ENCODE results near the gene SLC39A3. TPM values are rescaled to one million over a fixed set of nuclear protein-coding genes. Genes with fewer than 3 reads are reported as not detected.

SLC39A3 gene
- total and polyA plus RNA-seq, 2 experiments from 2014 or later: 33.5 to 47.4 TPM

DNA sequence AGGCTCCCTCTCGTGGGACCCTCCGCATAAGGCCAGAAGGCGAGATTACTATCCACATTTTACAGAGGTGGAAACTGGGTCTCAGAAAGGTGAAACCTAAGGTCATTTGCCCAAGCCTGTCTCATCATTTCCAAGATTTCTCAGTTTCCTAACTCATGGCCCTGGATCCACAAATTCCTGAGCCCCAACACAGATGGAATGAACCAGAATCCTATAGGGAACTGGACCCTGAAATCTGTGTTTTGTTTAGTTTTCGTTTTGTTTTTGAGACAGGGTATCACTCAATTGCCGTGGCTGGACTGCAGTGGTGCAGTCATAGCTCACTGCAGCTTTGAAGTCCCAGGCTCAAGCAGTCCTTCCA, 36.8 kb downstream of the SLC39A3 start (continued):
- TF ChIP-seq CREB1 (CRISPR knock-in tag; IDR thresholded peaks at IDR 0.05; ENCODE audit: low read depth) (no peak), EZH2 (IDR thresholded peaks at IDR 0.05; ENCODE audit: low read depth, unreplicated experiment) (no peak), ZNF331 (CRISPR knock-in tag; IDR thresholded peaks at IDR 0.05; ENCODE audit: low read depth) (no peak)

DNA sequence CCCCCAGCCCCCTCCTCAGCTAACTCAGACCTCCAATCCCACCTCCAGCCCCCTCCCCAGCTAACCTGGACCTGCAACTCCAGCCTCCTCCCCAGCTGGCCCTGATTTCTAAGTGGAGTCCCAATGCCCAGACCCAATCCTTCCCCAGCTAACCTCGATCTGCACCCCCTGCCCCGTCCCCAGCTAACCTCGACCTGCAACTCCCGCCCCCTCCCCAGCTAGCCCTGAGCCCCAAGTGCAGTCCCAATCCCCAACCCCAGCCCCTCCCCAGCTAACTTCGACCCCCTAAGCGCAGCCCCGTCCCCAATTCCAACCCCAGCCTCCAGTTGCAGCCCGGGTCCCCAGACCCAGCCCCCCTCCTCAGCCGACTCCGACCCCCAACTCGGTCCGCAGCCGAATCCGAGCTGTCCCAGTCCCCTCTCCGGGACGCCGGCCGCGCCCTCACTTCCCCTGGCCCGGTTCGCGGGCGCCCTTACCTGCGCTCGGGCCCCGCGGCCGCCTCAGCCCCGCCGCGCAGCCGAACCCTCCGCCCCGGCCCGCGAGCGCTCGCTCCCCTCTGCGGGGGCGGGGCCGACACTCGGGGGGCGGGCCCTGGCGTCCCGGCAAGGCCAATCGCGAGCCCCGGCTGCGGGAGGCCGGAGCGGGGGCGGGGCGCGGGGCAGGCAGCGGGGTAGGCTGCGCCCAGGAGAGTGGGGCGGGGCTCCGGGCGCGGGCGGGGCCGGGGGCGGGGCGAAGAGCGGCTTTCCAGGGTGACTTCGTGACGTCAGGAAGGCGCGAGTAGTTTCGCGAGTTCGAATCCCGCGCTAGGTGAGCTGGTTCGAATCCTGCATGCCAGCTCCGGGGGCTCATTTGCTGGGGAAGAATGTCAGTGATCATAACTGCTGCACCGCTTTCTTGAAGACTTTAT, 37.4 kb downstream of the SLC39A3 start, which contains the start of gene GNG7:
Gene GNG7, minus strand, starts transcription at position 525 of the 907 bp plus-strand sequence. CDS start 182,006 bp downstream, outside the sequence.
- peaks cover 27% of the 10 kb centered on the region for H3K27me3 ChIP-seq (ENCODE audit: insufficient read depth)
- peaks cover 6% of the 10 kb centered on the region; the same call in 1 of the 2 replicates for H3K9me2 ChIP-seq (ENCODE audit: insufficient read depth)
- no peaks in the 10 kb centered on the region; the same call in 1 of the 2 replicates for H4K20me1 ChIP-seq (replicated peaks; ENCODE audit: insufficient read depth)
- peak within 1 kb of the TSS; percentile 89; the same call in 1 of the 2 replicates for H2AFZ ChIP-seq
- peak within 1 kb of the TSS; percentile 77 for H3K4me3 ChIP-seq
- TF ChIP-seq ZNF114 (CRISPR knock-in tag; IDR thresholded peaks at IDR 0.05) (no peak), CREB1 (CRISPR knock-in tag; IDR thresholded peaks at IDR 0.05; ENCODE audit: low read depth) (peak; percentile 92), POLR2AphosphoS5 (IDR thresholded peaks at IDR 0.05; ENCODE audit: low read depth) (peak; percentile 53)
- H3K79me2 ChIP-seq (replicated peaks; ENCODE audit: insufficient read depth): no peaks in the 10 kb centered on the region
- H3K4me1 Mint-ChIP-seq: peaks cover 9% of the 10 kb centered on the region
- H3K4me2 ChIP-seq: peak within 1 kb of the TSS; percentile 97
- peaks cover 11% of the 10 kb centered on the region for H3K4me1 ChIP-seq (ENCODE audit: insufficient read depth)
- peak within 1 kb of the TSS; percentile 62; the same call in 1 of the 2 replicates for H3K27ac Mint-ChIP-seq
- H3K36me3 Mint-ChIP-seq (ENCODE audit: low read depth): no peaks in the 10 kb centered on the region
- DNase-seq (ENCODE audit: low spot score) (peak; percentile 96), ATAC-seq (peak; percentile 91)
- H3K27me3 Mint-ChIP-seq (ENCODE audit: insufficient read depth, low read depth, poor library complexity): peaks cover 29% of the 10 kb centered on the region
- H3K36me3 ChIP-seq (ENCODE audit: insufficient read depth): no peaks in the 10 kb centered on the region
- H3F3A ChIP-seq (replicated peaks; ENCODE audit: low read depth): no peaks in the 10 kb centered on the region
- no peaks in the 10 kb centered on the region for H3K9me3 Mint-ChIP-seq
- no peak within 1 kb of the TSS for H3K27ac ChIP-seq (ENCODE audit: low read depth)
- peak within 1 kb of the TSS; percentile 88 for H3K4me3 Mint-ChIP-seq

DNA sequence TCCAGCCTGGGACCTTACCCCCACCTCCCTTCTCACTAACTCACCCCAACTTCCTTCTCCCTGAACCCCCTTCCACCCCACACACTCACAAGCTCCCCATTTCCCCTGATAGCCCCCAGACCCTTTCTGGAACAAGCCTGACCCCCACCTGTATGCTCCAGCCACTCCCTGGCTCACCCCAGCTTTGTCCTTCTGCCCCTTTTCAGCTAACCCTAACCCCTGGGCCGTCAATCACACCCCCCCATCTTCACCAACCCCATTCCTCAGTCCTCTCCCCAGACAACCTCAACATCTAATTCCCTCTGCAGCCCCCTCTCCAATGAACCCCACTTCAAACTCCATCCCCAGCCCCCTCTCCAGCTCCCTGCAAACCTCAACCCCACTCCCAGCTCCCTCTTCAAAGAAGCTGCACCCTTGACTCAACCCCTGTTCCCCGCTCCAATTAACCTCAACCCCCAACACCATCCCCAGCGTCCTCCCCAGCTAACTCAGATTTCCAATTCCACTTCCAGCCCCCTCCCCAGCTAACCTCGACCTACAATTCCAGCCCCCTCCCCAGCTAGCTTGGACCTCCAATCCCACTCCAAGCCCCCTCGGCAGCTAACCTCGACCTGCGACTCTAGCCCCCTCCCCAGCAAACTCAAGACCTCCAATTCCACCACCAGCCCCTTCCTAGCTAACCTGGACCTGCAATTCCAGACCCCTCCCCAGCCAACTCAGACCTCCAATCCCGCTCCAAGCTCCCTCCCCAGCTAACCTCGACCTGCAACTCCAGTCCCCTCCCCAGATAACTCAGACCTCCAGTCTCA, 38.3 kb downstream of the SLC39A3 start:
- H3K27me3 ChIP-seq (ENCODE audit: insufficient read depth): peaks cover 27% of the 10 kb centered on the region
- no peaks in the 10 kb centered on the region for H3K9me3 Mint-ChIP-seq
- H2AFZ ChIP-seq: no peak overlapping the region
- H3K4me1 Mint-ChIP-seq: peaks cover 9% of the 10 kb centered on the region
- H3K4me1 ChIP-seq (ENCODE audit: insufficient read depth): peaks cover 11% of the 10 kb centered on the region
- no peaks in the 10 kb centered on the region for H3K79me2 ChIP-seq (replicated peaks; ENCODE audit: insufficient read depth)
- no peak for DNase-seq (ENCODE audit: low spot score)
- H4K20me1 ChIP-seq (replicated peaks; ENCODE audit: insufficient read depth): peaks cover 2% of the 10 kb centered on the region; the same call in 1 of the 2 replicates
- H3K27me3 Mint-ChIP-seq (ENCODE audit: insufficient read depth, low read depth, poor library complexity): peaks cover 33% of the 10 kb centered on the region
- ATAC-seq: peak; percentile 10; the same call in 2 of the 3 replicates
- peak overlapping the region; percentile 88 for H3K4me3 Mint-ChIP-seq
- H3K36me3 ChIP-seq (ENCODE audit: insufficient read depth): no peaks in the 10 kb centered on the region
- H3K4me2 ChIP-seq: peak overlapping the region; percentile 97
- H3K9me2 ChIP-seq (ENCODE audit: insufficient read depth): peaks cover 6% of the 10 kb centered on the region; the same call in 1 of the 2 replicates
- H3K27ac ChIP-seq (ENCODE audit: low read depth): no peak overlapping the region
- no peaks in the 10 kb centered on the region for H3K36me3 Mint-ChIP-seq (ENCODE audit: low read depth)
- no peak overlapping the region for H3K27ac Mint-ChIP-seq
- peak overlapping the region; percentile 77 for H3K4me3 ChIP-seq
- H3F3A ChIP-seq (replicated peaks; ENCODE audit: low read depth): no peaks in the 10 kb centered on the region
- no peak for TF ChIP-seq ZNF114 (CRISPR knock-in tag; IDR thresholded peaks at IDR 0.05)
- no peak for TF ChIP-seq STAT1 (IDR thresholded peaks at IDR 0.05; ENCODE audit: unreplicated experiment)
- no peak for TF ChIP-seq EZH2phosphoT487 (IDR thresholded peaks at IDR 0.05; ENCODE audit: unreplicated experiment)
- TF ChIP-seq REST (IDR thresholded peaks at IDR 0.05; ENCODE audit: unreplicated experiment): no peak
- no peak for TF ChIP-seq JUNB (IDR thresholded peaks at IDR 0.05; ENCODE audit: unreplicated experiment)

Data from GM23338 (cell line).